ENCODE measurements around the gene PATE3.
A peak's percentile ranks its signal among the peaks of the same experiment; 100 is the strongest.

PATE3 gene

GRCh38 chr11:125787827-125788226 lies at the start of gene PATE3:
TSS of gene PATE3 (plus strand) at chr11:125788127. CDS start at chr11:125788152, 25 bp downstream.
- no peak for DNase-seq (ENCODE audit: low spot score)

- no peak for DNase-seq (ENCODE audit: low spot score)
These were observed 47.3 kb upstream of the PATE3 start for GRCh38 chr11:125740617-125741016.

- DNase-seq (ENCODE audit: low spot score), result no peak
These were observed 44.2 kb upstream of the PATE3 start for GRCh38 chr11:125743681-125744080.

GRCh38 chr11:125745979-125746378 lies 41.9 kb upstream of the PATE3 start, which contains the start of gene PATE1:
TSS of gene PATE1 (plus strand) at chr11:125746279. CDS start at chr11:125746305, 26 bp downstream.
- no peak for DNase-seq (ENCODE audit: low spot score)

- no peak for DNase-seq (ENCODE audit: low spot score)
These were observed 37.3 kb upstream of the PATE3 start for GRCh38 chr11:125750629-125751028.

GRCh38 chr11:125756050-125756449 lies 31.9 kb upstream of the PATE3 start:
- DNase-seq (ENCODE audit: low spot score), result no peak

- DNase-seq (ENCODE audit: low spot score), result no peak
These were observed 25.5 kb upstream of the PATE3 start for GRCh38 chr11:125762445-125762844.

GRCh38 chr11:125763483-125763882 lies 24.4 kb upstream of the PATE3 start:
- no peak for DNase-seq (ENCODE audit: low spot score)

- DNase-seq (ENCODE audit: low spot score), result no peak
These were observed 21.7 kb upstream of the PATE3 start for GRCh38 chr11:125766251-125766650.

- DNase-seq (ENCODE audit: low spot score), result no peak
These were observed 19.4 kb upstream of the PATE3 start for GRCh38 chr11:125768336-125769046.

GRCh38 chr11:125770583-125770982 lies 17.3 kb upstream of the PATE3 start:
- no peak for DNase-seq (ENCODE audit: low spot score)

GRCh38 chr11:125772834-125773505 lies 15.0 kb upstream of the PATE3 start:
- no peak for DNase-seq (ENCODE audit: low spot score)

- no peak for DNase-seq (ENCODE audit: low spot score)
These were observed 14.4 kb upstream of the PATE3 start for GRCh38 chr11:125773516-125773915.

GRCh38 chr11:125777309-125777708 lies 10.6 kb upstream of the PATE3 start:
- peak; percentile 52 for DNase-seq (ENCODE audit: low spot score)

- DNase-seq (ENCODE audit: low spot score), result no peak
These were observed 9.2 kb upstream of the PATE3 start, which contains the start of gene PATE2 for GRCh38 chr11:125778728-125779127. TSS of gene PATE2 (minus strand) at chr11:125778828. CDS start at chr11:125778773, 55 bp downstream.

- no peak for DNase-seq (ENCODE audit: low spot score)
These were observed 3.2 kb upstream of the PATE3 start for GRCh38 chr11:125784678-125785077.

- DNase-seq (ENCODE audit: low spot score), result no peak
These were observed 2.9 kb downstream of the PATE3 start for GRCh38 chr11:125790825-125791224.

GRCh38 chr11:125797641-125798040 lies 9.7 kb downstream of the PATE3 start:
- no peak for DNase-seq (ENCODE audit: low spot score)

- no peak for DNase-seq (ENCODE audit: low spot score)
These were observed 11.9 kb downstream of the PATE3 start for GRCh38 chr11:125799808-125800207.

- no peak for DNase-seq (ENCODE audit: low spot score)
These were observed 14.5 kb downstream of the PATE3 start for GRCh38 chr11:125802387-125802786.

- no peak for DNase-seq (ENCODE audit: low spot score)
These were observed 20.0 kb downstream of the PATE3 start for GRCh38 chr11:125807909-125808308.

- DNase-seq (ENCODE audit: low spot score), result no peak
These were observed 45.1 kb downstream of the PATE3 start, which contains the start of gene PATE4 for GRCh38 chr11:125833016-125833415. TSS of gene PATE4 (plus strand) at chr11:125833316. CDS start at chr11:125833360, 44 bp downstream.

- no peak for DNase-seq (ENCODE audit: low spot score)
These were observed 47.8 kb downstream of the PATE3 start for GRCh38 chr11:125835748-125836147.
